NCI-H526 (cell line): Measurements from ENCODE around the gene TTC27.
"Not testable (repeated sequence)": the region's sequence is repeated elsewhere in the genome, so short reads cannot be mapped to it uniquely, and the experiment has no call there.

Experiments
- DNase-seq, 2 experiments: peaks; one replicate each; lab custom pipeline; 2025; lab: John Stamatoyannopoulos, UW

Gene TTC27

DNA sequence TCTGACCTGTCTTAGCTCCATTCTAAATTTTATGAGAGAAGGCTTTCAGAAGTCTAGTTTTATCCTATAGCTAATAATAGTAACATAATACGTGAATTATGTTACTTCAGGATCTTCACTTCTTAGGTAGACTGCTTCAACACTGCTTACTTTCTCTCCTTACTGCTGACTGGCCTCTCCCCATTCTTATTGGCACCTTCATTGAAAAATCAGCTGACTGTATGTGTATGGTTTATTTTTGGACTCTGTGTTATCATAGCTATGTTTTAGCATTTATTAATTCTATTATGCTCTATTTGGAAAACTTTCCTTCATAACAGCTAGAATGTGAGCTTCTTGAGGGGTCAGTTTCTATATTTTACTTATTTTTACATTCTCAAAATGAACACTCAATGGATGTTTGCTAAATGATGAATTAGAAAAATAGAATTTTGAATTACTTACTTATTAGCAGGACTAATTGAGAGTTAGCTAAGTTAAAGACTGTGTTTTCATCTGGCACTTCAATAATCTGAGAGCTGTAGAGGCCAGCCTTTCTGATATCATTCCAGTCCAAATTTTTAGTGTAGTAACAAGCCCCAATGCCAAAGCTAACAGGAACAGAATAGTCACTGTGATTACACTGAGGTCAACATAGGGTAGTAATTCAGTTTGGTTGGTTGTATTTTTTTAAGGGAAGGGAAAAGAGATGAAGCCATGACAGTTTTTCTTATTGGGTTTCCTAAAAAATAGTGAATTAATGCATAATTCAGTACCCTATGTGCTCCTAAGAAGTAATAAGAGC lies 92.3 kb downstream of the TTC27 start:
- no peak for DNase-seq

DNA sequence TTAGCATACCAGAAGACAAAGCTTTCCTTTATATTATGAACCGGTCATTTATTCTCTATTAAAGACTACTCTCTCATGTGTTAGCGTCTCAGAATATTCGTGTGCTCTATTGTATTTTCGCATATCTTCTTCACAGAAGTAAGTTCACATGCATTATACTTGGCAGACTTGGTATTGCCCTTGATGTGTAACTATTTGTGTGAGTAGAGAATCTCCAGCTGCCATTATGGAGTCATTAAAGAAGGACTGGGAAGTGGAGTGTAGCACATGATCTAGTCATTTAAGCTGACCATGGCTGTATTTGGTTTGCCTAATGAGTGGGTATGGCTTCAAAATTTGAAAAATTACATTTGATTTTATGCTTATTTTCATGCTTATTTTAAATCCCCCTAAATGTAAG lies 92.9 kb downstream of the TTC27 start:
- no peak for DNase-seq

DNA sequence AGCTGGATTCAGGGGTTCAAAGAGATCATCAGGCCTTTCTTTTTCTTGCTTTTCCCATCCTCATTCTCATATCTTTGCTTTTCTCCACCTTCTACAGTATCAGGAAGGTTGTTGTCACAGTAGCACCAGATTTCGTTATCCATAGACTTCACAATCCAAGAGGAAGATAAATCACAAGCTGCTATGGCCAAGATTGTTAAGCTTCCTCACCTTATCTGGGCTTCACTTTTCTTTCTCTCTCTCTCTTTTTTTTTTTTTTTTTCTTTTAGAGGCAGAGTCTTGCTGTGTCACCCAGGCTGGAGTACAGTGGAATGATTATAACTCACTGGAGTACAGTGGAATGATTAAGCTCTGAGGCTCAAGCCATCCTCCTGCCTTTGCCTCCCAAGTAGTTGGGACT lies 93.5 kb downstream of the TTC27 start:
- DNase-seq = no peak

DNA sequence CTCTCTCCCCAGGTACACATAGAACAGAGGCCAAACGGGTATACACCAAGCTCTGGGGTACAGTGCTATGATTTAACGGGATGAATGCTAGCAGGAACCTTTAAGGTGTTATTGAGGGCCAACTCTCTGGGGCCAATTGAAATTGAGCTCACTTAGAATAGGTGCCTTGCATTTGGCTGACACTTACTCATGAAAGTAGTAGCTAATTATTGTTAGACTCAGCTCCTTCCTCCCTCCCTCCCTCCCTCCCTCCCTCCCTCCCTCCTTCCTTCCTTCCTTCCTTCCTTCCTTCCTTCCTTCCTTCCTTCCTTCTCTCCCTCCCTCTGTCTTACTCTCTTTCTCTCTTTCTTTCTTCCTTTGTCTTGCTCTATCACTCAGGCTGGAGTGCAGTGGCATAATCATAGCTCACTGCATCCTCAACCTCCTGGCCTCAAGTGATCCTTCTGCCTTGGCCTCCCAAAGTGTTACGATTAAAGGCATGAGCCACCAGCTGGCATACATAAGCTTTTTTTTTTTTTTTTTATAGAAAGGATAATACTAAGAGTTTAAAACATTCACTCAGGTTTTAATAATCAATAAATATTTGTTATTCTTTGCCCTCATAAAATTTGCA lies 95.7 kb downstream of the TTC27 start:
- no peak for DNase-seq

DNA sequence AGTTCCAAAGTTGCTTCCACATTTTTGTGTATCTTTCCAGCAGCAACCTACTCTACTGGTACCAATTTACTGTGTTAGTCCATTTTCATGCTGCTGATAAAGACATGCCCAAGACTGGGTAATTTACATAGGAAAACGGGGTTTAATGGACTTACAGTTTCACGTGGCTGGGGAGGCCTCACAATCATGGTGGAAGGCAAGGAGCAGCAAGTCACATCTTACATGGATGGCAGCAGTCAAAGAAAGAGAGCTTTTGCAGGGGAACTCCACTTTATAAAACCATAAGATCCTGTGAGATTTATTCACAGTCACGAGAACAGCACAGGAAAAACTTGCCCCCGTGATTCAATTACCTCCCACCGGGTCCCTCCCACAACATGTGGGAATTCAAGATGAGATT lies 98.8 kb downstream of the TTC27 start:
- not testable (repeated sequence) for DNase-seq

DNA sequence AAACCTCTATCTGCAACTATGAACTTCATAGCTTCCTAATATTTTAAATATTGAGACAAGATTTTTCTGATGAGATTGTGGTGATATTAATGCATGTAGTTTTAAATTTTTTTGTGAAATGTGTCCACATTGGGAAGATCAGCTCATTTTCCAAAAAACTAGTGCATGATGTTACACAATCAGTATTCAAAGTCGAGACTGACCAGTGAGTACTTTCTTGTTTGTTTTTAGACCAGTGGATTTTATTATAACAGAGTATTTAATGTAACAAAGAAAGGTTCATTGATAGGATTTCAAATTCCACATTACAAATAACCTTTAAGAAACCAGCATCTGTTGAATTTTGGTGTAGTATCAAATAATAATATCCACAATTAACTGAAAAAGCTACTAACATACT lies 99.3 kb downstream of the TTC27 start:
- no peak for DNase-seq

DNA sequence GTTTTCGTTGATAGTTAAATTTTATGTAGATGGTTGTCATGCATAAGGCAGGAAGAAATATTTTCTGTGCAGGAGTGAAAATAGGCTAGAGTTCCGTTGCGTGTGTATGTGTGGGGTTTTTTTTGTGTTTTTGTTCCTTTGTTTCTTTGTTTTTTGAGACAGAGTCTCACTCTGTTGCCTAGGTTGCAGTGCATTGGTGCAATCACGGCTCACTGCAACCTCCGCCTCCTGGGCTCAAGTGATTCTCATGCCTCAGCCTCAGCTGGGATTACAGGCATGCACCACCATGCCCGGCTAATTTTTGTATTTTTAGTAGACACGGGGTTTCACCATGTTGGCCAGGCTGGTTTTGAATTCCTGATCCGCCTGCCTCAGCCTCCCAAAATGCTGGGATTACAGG lies 103.1 kb downstream of the TTC27 start:
- not testable (repeated sequence) for DNase-seq

DNA sequence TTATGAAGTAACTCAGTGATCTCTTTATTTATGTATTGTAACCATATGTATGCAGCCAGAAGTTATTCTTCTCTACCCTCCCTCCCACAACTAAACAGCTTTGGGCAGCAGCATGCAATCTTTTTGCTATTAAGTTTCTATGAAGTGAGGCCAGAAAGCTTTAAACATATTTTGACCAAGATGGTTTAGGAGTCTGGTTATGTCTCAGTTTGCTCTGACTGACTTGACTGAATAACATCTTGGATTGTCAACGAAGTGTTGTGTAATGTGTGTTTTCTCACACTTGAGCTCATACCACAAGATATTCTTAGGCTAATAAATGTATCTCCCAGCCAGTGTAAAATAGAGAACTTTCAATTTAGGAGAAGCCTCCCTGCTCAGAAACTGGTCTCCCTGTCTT lies 104.3 kb downstream of the TTC27 start:
- DNase-seq = no peak

DNA sequence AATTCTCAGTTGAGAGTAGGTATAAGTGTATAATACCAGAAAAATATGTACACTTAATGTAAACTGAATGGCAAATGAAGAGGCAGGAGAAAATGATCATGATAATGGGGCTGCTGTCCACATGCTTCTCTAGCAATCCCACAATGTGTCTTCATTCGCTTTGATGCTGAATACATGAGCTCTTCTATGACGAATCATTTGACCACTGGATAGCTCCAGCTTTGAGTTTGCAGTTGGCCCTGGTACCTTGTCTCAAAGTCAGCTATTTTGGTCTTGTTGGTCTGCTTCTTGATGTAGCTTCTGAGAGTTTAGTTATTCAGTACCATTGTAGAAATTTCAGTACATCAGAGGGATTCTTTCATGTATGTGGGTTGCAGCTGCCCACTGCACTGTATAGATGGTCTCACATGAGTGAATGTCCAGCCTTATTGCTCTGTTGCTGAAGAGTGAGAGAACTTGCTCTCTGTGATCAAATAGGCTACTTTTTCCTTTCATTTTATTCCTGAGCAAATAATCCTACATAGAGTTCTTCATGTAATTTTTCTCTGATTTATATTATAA lies 105.1 kb downstream of the TTC27 start:
- DNase-seq = no peak

DNA sequence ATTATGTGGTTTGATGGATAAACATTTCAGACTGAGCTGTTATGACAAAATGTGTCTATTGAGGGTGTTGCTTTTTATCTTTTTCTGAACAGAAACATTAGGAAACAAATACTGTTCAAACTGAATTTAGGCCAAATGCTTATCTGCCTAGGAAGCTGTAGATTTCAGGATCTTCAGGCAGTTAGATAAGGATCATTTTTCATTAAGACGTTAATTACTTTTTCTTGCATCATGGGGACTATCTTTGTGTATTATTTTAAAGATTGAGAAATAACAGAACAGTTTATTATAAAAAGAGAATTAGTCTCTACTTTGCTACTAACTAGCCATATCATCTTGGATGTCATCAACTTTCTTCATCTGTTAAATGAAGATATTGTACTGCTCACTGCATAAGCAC lies 107.5 kb downstream of the TTC27 start:
- DNase-seq = no peak

DNA sequence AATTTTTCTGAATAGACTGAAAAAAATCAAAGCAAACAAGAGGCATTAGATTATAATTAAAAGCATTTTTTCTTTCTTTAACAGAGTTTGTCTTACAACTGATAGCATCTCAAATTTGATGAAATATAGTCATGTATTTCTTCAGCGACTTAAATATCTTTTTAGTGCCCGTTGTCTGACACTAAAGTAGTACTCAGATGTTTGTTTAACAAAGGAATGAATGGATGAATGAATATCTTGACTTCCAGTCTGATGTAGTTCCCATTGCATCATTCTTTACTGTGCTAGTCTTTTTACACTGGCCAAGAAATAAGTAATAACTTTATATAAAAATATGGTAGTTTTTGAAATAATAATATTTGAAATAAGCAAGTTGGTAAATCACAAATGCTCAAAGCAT lies 111.1 kb downstream of the TTC27 start:
- DNase-seq = no peak

DNA sequence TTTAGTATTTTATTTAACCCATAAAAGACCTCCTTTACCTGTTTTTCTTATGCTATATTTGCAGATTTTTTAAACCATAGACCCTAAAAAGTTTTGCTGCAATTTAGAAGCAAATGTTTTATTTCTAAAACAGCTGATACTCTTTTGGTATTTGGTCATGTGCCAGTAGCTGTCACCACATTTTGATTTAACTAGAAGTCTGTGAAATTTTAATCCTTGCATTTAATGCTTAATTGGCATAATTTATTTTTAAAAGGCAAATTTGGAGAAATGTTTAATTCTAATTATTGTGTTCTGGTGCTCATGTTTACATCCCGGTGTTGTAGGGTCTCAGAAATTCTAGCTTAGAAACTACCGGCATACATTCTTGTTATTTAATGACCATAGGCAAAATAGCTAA lies 111.8 kb downstream of the TTC27 start:
- no peak for DNase-seq

DNA sequence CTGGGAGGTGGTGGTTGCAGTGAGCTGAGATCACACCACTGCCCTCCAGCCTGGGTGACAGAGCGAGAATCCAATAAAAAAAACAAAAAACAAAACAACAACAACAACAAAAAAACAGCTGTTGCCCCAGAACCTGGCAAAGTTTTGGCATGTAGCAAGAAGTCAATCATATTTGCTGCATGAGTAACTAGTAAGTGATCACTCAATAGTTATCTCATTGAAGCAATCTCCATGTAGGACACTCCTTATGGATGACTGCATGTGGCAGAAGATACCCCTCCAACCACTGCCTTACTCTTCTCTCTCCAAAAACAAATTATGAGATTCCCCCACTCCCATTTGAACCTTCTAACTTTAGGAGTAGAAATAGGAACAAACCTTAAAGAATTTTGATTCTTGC lies 113.7 kb downstream of the TTC27 start:
- DNase-seq = no peak

DNA sequence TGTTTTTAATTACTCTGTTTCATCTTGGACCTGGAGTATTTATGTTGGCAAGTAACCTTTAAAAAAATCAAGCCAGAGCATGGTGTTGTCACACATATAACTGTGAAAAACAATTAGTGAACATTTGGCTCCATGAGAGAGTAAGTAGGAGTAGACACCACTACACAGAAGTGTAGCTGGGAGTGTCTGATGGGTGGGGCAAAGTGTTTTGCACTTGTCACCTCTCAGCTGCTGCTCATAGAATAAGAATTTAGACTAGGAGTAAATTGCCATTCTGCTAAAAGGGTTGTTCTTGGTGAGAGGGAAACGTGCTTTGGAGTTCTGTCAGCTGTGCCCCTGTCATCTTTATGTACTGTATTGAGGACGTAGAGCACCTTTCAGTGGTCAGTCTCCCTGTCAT lies 114.5 kb downstream of the TTC27 start:
- DNase-seq = no peak

DNA sequence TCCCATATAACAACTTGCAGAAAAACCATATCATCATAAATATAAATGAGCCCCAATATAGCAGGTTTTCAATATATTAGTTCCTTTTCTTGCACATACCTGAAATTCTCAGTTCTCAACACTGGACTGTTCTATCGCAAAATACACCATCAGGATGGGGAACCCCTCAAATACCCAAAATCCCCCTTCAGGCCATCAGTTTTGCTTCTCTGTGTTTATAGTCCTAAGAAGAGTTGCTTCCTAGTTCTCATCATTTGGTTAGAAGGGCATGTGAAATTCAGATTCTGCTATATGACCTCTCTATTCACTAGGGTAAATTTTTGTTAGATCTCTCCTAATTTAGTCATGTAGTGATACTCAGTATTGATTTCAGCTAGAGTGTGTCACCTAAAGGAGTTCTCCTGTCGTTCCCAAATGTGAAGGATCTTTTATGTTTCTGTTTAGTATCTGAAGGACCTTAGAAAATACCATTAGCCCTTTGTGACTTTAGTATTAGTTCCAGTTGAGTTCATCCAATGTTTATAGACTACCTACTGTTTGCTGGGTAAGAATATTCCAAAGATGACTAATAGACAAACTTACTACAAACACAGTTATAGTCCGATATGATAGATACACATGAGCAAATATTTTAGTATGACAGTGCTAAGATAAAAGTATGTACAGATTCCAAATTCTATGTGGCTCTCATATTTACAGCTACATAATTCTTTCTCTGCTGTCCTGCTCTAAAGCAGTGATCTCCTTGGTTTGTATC lies 115.8 kb downstream of the TTC27 start:
- DNase-seq = no peak

DNA sequence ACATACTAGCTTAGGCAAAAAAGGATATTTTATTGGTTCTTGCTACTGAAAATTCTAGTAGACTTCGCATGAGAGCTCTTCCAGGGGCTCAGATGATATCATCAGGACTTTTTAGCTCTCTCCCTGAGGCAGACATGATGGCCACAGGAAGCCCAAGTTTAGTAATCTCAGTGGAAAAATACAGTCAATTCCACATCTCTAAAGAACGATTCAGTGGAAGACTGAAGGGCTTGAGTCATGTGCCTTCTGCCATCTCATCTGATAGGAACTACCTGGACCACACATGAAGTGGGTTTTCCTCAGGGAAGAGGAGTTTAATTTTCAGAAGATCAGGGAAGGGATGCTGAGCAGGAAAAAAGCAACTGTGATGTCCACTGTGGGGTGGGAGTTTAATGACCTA lies 117.3 kb downstream of the TTC27 start:
- no peak for DNase-seq

DNA sequence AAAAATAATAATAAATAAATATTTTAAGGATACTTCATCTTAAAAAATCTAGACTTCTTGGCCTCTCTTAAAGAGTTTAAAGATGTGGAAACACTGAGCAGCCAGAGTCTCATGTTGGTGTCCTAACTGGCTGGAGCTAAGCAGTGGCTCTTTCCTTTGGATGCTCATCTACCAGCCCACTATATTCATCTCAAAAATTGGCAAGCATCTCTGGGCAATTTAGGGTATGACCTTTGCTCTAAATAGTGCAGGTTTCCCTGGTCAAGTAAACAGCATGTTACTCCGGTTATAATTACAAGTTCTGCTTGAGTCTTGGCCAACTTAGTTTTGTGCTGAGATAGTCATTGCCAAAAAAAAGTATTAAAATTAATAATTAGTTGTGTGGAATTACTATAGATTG lies 117.8 kb downstream of the TTC27 start:
- DNase-seq = no peak

DNA sequence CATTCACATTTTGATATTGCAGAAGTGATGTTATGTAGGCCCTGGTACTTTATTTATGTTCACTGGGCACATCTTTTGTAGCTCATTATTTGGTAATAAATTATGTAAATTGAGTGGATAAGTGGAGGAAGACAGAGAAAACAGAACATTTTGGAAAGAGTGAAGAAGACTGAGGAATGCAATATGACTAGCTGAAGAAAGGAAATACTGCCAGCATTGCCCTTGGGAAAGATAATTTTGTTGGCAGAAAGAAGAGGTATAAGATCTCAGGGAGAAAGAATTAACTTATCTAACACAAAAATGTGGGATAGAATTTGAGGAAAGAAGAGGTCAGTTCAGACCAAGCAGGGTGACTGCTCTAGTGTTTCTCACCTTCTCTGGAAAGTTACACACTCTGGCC lies 118.8 kb downstream of the TTC27 start:
- DNase-seq = no peak

DNA sequence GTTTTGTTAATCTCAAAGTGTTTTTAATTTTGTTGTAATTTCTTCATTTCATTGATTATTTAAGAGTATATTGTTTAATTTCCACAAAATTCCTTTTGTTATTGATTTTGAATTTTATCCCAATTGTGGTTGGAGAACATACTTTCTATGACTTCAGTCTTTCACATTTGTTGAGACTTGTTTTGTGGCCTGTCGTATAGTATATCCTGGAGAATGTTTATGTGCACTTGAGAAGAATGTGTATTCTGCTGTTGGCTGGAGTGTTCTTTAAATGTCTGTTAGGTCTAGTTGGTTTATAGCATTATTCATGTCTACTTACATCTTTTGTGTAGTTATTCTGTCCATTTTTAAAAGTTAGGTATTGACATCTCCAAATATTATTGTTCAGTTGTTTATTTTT lies 120.3 kb downstream of the TTC27 start:
- no peak for DNase-seq

DNA sequence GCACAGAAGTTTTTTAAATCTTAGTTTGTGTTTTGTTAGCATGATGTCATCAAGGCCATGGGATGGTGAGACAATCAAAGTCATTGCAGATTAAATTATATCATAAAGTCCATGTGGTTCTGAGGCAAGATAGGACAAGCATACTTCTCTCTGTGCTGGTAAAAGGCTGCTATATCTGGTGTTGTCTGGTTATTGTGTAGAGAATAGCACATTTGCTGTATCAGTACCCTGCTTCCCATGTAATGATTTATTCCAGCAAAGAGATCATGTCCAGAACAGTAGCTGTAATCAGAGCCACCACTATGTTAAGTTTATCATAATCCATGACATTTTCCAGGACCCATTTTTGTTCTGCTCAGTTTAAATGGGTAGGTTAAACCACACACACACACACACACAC lies 123.0 kb downstream of the TTC27 start:
- no peak for DNase-seq

DNA sequence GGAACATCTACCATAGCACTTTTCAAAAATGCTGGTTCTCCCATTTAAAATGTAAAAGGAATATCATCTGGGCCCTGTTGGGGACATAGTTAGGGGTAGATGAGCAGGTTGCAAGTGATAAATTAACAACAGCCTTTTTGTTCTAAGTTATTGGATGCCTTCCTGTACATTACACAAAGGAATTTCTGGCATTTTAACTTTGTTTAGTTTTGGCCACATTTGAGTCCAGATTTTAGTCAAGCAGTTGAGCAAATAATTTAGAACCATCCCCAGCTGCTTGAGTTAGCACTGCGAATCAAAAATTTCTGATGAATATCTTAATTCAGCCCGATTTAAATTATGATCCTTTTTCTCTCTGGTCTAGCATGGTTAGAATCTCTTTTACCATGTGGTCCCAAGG lies 124.4 kb downstream of the TTC27 start:
- DNase-seq = no peak

DNA sequence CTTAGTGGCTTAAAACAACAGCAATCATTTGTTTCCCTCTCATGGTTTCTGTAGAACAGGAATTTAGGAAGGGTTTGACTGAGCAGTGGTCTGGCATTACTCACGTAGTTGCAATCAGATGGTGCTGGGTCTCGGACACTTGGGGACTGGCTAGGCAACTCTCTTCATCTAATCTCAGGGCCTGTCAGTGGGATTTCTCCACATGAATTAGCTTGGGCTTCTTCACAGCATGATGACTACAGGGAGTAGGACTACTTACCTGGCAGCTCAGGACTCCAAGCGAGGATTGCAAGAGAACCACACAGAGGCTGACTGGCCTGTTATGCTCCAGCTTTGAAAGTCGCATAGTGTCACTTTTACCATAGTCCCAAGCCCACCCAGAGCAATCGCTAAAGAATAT lies 125.1 kb downstream of the TTC27 start:
- DNase-seq = no peak

DNA sequence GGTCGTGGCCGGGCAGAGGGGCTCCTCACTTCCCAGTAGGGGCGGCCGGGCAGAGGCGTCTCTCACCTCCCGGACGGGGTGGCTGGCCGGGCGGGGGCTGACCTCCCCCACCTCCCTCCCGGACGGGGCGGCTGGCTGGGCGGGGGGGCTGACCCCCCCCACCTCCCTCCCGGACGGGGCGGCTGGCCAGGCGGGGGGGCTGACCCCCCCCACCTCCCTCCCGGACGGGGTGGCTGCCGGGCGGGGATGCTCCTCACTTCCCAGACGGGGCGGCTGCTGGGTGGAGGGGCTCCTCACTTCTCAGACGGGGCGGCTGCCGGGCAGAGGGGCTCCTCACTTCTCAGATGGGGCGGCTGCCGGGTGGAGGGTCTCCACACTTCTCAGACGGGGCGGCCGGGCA lies 126.8 kb downstream of the TTC27 start:
- not testable (repeated sequence) for DNase-seq
